ENCODE results near the gene FAHD2B. TPM values are rescaled to one million over a fixed set of nuclear protein-coding genes. Genes with fewer than 3 reads are reported as not detected.

Gene FAHD2B
- 4.4 and 6.7 TPM in 2 replicates for total RNA-seq

GRCh38 chr2:97094772-97095611 is at the start of gene FAHD2B:
FAHD2B (minus strand) TSS chr2:97094882; CDS start chr2:97091706, 3,176 bp downstream.

GRCh38 chr2:97113050-97113881 is 18.6 kb upstream of the FAHD2B start, which contains the start of gene ANKRD36:
ANKRD36 (plus strand) TSS chr2:97113153; CDS start chr2:97113740, 587 bp downstream.

Other genes starting within 250 kb of the FAHD2B start
- gene ANKRD39, start 236.9 kb downstream of the FAHD2B start, total RNA-seq: 3.7 and 5.5 TPM in 2 replicates
- 7.3 and 20.6 TPM in 2 replicates for gene SEMA4C, start 224.8 kb downstream of the FAHD2B start, total RNA-seq
- not detected in 2 replicates for gene FAM178B, start 108.3 kb downstream of the FAHD2B start, total RNA-seq
- 19.1 and 97.7 TPM in 2 replicates for gene ANKRD36, start 18.3 kb upstream of the FAHD2B start, total RNA-seq